ENCODE results near the gene TEAD4. TPM values are rescaled to one million over a fixed set of nuclear protein-coding genes. Genes with fewer than 3 reads are reported as not detected.

TEAD4 gene
- total RNA-seq, 1 experiment from 2014 or later, result 30.8 TPM

GRCh38 chr12:3033539-3033867, 74.3 kb downstream of the TEAD4 start:
- Histone ChIP-seq H3K9me3 (no peaks in the 10 kb centered on the region), H3K36me3 (peaks cover 18% of the 10 kb centered on the region), H3K27me3 (no peaks in the 10 kb centered on the region), H3K4me3 (no peak overlapping the region)
- no peak for DNase-seq

- no peaks in the 10 kb centered on the region for H3K9me3 ChIP-seq
- H3K36me3 ChIP-seq, result peaks cover 16% of the 10 kb centered on the region
- no peaks in the 10 kb centered on the region for H3K27me3 ChIP-seq
- DNase-seq, result peak; percentile 61
- no peak overlapping the region for H3K4me3 ChIP-seq
Measured at GRCh38 chr12:3034067-3034750, 75.0 kb downstream of the TEAD4 start.

DNA sequence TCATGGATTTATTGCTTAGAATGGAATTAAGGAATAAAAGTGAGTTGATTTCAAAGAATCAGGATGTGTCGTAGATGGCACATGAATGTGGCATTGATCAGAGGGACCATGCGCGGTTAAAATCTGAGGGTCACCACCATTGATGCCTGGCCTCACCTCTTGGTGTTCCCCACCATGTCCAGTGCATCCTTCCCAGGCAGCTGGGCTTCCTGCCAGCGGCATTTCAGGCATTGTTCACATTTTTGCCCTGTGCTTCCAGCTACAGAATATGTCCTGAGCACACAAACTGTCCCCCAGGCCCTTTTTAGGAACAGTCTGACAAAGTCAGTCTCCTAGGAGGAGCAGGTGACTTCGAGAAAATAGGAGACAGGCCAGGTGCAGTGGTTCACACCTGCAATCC, 76.0 kb downstream of the TEAD4 start:
- Histone ChIP-seq H3K36me3 (peaks cover 14% of the 10 kb centered on the region), H3K4me3 (no peak overlapping the region), H3K27me3 (no peaks in the 10 kb centered on the region), H3K9me3 (no peaks in the 10 kb centered on the region)
- no peak for DNase-seq

DNA sequence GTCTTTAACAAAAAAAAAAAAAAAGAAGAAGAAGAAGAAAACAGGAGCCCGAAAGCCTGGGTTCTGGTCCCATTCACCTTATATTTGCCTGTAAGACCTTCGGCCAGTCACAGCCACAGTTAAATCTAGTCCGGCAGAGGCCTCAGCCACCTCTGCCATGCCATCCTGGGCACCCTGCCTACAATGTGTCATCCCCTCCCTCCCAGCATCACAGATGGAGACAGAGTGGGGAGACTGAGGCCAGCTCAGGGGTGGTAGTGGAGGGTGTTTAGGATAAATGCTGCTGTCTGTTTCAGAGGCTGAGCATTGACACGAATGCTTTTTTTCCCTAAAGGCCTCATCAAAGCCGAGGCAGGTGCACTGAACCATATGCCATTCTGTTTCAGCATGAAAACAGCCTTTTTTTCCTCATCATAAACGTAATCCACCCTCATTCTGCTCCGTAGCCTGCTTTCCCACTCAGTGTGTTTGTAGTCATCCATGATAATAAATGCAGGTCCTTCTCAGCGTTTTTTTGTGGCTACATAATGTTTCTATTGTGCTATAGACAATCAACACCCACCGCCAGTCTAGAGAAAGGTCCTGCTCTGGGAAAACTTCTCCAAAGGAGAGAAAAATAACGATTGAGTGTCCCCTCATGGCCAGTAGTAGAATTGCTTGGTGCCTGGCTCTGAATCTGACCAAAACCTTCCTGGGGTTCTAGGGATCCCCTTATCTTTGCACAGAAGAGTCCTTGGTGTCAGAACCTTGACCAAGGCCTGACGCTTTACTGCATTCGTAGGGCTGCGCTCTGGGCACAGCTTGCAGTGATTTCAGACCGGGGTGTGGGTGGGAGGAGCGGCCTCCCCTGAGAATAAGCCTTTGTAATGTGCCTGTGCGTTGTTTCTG, 76.9 kb downstream of the TEAD4 start:
- no peaks in the 10 kb centered on the region for H3K27me3 ChIP-seq
- no peak for DNase-seq

DNA sequence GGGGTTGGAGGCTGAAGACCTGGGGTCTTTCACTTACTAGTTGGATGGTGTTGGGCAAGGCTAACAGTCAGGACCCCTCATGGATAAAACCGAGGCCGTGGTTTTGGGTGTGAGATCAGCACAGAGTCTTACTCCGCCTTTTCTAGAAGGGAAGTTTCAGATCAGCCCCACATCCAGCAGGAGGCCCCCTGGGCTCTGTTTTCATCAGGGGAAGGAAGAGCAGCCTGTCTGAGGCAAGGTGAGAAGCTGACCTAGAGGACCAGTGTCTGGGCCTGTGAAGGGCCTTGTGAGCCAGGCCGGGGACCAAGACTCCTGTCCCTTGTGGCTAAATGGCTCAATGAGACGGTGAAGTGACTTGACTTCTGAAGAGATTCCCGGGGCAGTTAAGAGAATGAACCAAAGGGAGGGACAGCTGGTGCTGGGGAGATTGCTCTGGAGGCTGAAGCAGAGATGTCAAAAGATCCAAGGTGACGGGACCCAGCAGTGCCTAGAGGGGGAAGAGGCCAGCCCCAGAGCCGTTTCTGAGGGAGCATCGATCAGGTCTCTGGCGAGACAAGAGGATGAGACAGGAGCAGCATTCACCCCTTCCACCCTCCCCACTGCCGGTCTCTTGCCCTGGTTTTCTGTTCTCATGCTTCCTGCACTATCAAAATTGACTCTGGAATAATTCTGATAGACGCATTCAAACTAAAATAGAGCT, 77.9 kb downstream of the TEAD4 start:
- H3K36me3 ChIP-seq, result peaks cover 11% of the 10 kb centered on the region
- H3K9me3 ChIP-seq, result no peaks in the 10 kb centered on the region
- DNase-seq, result no peak

More for the DNA sequence above, 76.9 kb downstream of the TEAD4 start:
- Histone ChIP-seq H3K4me3 (no peak overlapping the region), H3K36me3 (peaks cover 14% of the 10 kb centered on the region), H3K9me3 (no peaks in the 10 kb centered on the region)

DNA sequence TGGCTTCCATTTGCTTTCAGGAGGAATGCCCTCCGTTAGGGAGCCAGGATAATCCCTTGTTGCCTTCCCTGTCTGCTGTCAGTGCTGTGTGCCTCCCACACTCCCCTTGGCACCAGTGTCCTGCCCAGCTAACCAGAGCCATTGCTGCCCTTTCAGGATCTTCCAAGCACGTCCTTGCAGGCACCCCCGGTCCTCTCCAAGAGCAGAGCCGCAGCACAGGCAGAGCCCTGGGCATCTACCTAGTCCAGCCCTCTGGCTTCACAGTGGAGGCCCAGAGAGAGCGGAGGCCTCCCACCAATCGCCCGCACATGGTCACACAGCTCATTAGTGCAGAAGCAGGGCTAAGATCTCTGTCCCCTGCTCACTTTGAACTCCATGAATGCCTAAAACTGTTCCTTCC, 79.0 kb downstream of the TEAD4 start:
- Histone ChIP-seq H3K4me3 (no peak overlapping the region), H3K9me3 (no peaks in the 10 kb centered on the region), H3K27me3 (no peaks in the 10 kb centered on the region), H3K36me3 (peaks cover 13% of the 10 kb centered on the region)
- no peak for DNase-seq

More for the DNA sequence above, 77.9 kb downstream of the TEAD4 start:
- Histone ChIP-seq H3K4me3 (no peak overlapping the region), H3K27me3 (no peaks in the 10 kb centered on the region)

DNA sequence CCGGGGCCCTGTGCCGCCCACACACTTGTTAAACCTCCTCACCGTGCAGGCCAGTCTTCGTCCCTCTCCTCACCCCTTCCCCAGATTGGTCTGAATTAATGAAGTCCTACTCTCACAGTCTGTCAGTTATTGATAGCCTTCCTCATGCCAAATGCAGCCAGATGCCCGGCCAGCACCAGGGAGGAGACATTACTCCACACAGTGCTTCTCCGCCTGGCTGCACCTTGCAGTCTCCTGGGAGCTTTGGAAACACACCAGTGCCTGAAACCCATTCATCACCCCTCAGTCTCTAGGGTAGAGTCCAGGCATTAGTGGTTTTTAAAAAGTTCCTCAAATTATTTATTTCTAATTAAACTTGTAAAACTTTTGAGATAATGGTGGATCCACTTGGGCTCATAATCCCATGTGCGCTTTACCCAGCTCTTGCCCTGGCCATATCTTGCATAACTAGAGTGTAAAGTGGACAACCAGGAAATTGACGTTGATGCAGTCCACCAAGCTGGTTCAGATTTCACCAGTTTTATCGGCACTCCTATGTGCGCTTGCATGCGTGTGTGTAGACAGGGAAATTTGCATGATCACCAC, 79.8 kb downstream of the TEAD4 start:
- H3K36me3 ChIP-seq, result peaks cover 13% of the 10 kb centered on the region
- H3K4me3 ChIP-seq, result no peak overlapping the region
- no peak for DNase-seq
- no peaks in the 10 kb centered on the region for H3K9me3 ChIP-seq
- H3K27me3 ChIP-seq, result no peaks in the 10 kb centered on the region

GRCh38 chr12:3040026-3040656, 80.9 kb downstream of the TEAD4 start:
- peaks cover 13% of the 10 kb centered on the region for H3K36me3 ChIP-seq
- DNase-seq, result no peak

GRCh38 chr12:3040663-3041544, 81.7 kb downstream of the TEAD4 start:
- H3K9me3 ChIP-seq, result no peaks in the 10 kb centered on the region
- DNase-seq, result no peak

More at GRCh38 chr12:3040026-3040656, 80.9 kb downstream of the TEAD4 start:
- Histone ChIP-seq H3K27me3 (no peaks in the 10 kb centered on the region), H3K9me3 (no peaks in the 10 kb centered on the region), H3K4me3 (no peak overlapping the region)

DNA sequence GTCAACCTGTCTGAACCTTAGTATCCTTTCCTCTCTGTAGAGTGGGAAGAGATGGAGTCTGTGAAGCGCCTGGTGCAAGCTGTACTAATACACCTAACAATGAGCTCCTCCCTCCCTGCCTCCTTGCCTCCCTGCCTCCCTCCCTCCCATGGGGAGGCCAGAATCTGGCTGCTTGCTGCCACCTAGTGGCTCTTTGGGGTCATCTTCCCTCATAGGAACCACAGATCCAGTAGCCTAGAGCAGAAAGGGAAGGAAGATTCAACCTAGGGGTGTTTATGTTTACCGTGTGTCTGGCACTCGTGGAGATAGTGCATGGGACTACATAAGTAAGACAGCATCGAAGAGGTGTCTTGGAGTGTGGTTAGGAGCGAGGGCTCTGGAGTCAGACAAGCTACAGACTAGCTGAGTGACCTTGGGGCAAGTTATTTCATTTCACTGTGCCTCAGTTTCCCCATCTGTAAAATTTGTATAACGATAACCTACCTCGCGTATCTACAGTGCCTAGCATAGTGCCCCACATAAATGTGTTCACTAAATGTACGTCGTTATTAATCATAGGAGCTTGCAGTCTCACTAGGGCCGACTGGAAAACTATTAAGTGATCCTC, 82.5 kb downstream of the TEAD4 start:
- peak; percentile 67 for DNase-seq
- no peak overlapping the region for H3K4me3 ChIP-seq
- no peaks in the 10 kb centered on the region for H3K27me3 ChIP-seq
- H3K36me3 ChIP-seq, result peaks cover 13% of the 10 kb centered on the region
- no peaks in the 10 kb centered on the region for H3K9me3 ChIP-seq

More at GRCh38 chr12:3040663-3041544, 81.7 kb downstream of the TEAD4 start:
- no peaks in the 10 kb centered on the region for H3K27me3 ChIP-seq
- no peak overlapping the region for H3K4me3 ChIP-seq
- peaks cover 13% of the 10 kb centered on the region for H3K36me3 ChIP-seq

DNA sequence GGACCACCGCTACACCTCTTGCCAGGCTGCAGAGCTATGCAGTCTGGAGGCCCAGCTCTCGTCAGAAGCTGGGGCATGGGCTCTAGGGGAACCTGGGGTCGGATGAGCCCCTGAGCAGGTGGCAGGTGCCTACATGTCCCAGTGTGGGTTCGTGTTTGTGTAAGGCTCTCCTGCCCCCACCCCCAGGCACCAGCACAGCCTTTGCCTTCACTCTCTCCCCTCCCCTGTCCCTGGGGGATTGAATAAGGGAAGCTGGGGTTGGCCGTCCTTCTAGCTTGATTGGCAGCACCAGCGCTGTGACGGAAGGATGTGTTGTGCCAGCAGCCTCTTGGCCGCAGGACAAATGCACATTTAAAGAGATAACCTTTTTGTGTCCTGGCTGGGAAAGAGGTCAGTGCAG, 83.2 kb downstream of the TEAD4 start:
- DNase-seq, result no peak
- no peaks in the 10 kb centered on the region for H3K27me3 ChIP-seq
- no peak overlapping the region for H3K4me3 ChIP-seq
- peaks cover 13% of the 10 kb centered on the region for H3K36me3 ChIP-seq
- no peaks in the 10 kb centered on the region for H3K9me3 ChIP-seq

- peaks cover 9% of the 10 kb centered on the region for H3K36me3 ChIP-seq
- H3K4me3 ChIP-seq, result no peak overlapping the region
- H3K27me3 ChIP-seq, result no peaks in the 10 kb centered on the region
- no peak for DNase-seq
- H3K9me3 ChIP-seq, result no peaks in the 10 kb centered on the region
Measured at GRCh38 chr12:3042826-3043225, 83.6 kb downstream of the TEAD4 start.

GRCh38 chr12:3043406-3043805, 84.2 kb downstream of the TEAD4 start:
- Histone ChIP-seq H3K9me3 (no peaks in the 10 kb centered on the region), H3K4me3 (no peak overlapping the region), H3K27me3 (no peaks in the 10 kb centered on the region), H3K36me3 (peaks cover 8% of the 10 kb centered on the region; the same call in 1 of the 2 replicates)
- no peak for DNase-seq

GRCh38 chr12:3044141-3044630, 85.0 kb downstream of the TEAD4 start:
- H3K4me3 ChIP-seq, result no peak overlapping the region
- no peak for DNase-seq
- peaks cover 6% of the 10 kb centered on the region; the same call in 1 of the 2 replicates for H3K36me3 ChIP-seq
- no peaks in the 10 kb centered on the region for H3K27me3 ChIP-seq
- no peaks in the 10 kb centered on the region for H3K9me3 ChIP-seq

- H3K4me3 ChIP-seq, result no peak overlapping the region
- no peak for DNase-seq
- no peaks in the 10 kb centered on the region for H3K9me3 ChIP-seq
- no peaks in the 10 kb centered on the region for H3K27me3 ChIP-seq
- H3K36me3 ChIP-seq, result peaks cover 6% of the 10 kb centered on the region; the same call in 1 of the 2 replicates
Measured at GRCh38 chr12:3045494-3045893, 86.3 kb downstream of the TEAD4 start.
